GM08714 (cell line): ENCODE results near the gene CEP170B.

Experiments
- H3K4me3 ChIP-seq: fragments of 200-500 bp; sonication (Bioruptor generic); 2 replicates; pipeline ENCODE4 v1.5.1; 2014; ENCODE audit warnings: mild to moderate bottlenecking, low read length, inconsistent platforms
- ZNF274 ChIP-seq: IDR thresholded peaks from 2 replicates; pipeline ENCODE4 v1.6.1; 2012; ENCODE audit warnings: mild to moderate bottlenecking, low read depth, low read length

The CEP170B gene

GRCh38 chr14:104927432-104927816 is 62.4 kb downstream of the CEP170B start:
- no peak overlapping the region for H3K4me3 ChIP-seq
- no peak for TF ChIP-seq ZNF274

DNA sequence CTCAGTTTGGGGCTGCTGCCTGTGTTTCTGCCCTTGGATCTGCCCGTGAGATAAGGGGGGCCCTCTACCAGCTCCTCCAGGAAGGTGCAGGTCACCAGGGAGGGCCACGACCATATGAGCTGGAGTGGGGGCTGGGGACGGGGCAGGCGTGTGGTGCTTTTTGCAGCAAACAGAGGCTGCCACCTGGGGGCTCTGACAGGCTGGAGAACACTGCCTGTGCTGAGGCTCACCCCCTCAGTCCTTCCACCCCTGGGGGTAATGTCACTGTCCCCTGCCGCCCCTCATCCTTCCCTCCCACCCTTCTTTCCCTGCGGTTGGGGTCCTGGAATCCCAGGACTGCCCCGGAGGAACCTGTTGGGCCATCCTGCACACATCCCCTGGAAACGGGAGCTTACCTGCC is 62.8 kb downstream of the CEP170B start:
- H3K4me3 ChIP-seq: no peak overlapping the region
- no peak for TF ChIP-seq ZNF274

GRCh38 chr14:104928391-104929133 is 63.5 kb downstream of the CEP170B start:
- H3K4me3 ChIP-seq: no peak overlapping the region
- TF ChIP-seq ZNF274: no peak

DNA sequence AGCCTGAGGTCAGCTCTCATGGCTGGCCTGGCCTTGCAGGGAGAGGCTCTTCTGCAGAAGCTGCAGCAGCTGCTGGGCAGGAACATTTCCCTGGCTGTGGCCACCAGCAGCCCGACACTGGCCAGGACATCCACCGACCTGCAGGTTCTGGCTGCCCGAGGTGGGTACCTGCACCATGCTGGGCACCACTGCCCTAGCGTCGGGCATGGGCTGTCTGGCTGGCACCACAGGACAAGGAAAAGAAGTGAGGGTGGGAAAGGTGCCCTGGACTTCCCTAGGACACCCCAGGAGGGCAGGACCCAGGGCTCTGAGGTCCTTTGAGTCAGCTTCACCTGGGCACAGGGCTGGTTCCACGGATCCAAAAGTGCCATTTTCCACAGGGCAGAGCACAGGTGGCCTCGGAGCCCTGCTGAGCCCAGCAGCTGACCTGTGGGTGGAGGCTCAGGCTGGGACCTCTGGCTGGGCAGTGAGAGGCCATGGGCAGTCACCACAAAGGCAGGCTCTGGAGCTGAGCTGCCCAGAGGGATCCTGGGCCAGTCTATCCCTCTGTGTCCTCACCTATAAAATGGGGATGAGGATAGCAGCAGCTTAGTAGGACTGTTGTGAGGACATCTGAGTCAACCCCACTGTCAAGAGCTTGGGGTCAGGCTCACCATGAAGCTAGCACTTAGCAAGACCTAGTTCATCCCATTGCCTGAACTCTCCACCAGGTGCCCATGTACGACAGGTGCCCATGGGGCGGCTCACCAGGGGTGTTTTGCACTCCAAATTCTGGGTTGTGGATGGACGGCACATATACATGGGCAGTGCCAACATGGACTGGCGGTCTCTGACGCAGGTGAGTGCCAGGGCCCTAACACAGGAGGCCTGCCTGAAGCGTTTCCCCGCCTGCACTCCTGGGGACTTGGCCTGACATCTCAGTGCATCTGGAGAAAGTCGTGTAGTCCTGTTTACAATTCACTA is 64.5 kb downstream of the CEP170B start:
- no peak overlapping the region for H3K4me3 ChIP-seq
- TF ChIP-seq ZNF274: no peak

GRCh38 chr14:104930526-104931303 is 65.6 kb downstream of the CEP170B start:
- no peak for TF ChIP-seq ZNF274
- H3K4me3 ChIP-seq: no peak overlapping the region

DNA sequence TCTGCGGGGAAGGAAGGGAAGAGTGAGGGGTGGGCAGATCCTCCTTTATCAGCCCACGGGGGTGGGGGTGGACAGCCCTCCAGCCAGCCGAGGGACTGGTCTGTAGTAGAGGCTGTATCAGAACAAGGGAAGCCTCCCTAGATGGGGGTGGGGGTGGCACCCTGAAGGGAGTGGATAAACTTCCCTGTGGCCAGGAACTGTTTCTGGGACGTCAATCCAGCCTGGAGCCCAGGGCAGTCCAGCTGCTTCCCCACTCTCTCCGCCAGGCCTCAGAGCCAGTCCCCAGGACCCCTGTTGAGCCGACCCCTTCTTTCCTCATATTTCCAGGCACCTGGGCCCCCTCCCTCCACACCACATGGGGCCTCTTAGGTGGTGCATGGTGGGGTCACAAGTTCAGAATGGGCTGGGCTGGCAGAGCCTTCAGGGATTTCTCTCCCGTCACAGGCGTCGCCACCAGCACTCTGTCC is 66.3 kb downstream of the CEP170B start:
- H3K4me3 ChIP-seq: no peak overlapping the region
- TF ChIP-seq ZNF274: no peak

- H3K4me3 ChIP-seq: no peak overlapping the region
- no peak for TF ChIP-seq ZNF274
These were observed 67.0 kb downstream of the CEP170B start for GRCh38 chr14:104931771-104932675.

GRCh38 chr14:104932676-104933631 is 67.9 kb downstream of the CEP170B start:
- H3K4me3 ChIP-seq: peak overlapping the region; percentile 32; the same call in 1 of the 2 replicates
- no peak for TF ChIP-seq ZNF274

- no peak overlapping the region for H3K4me3 ChIP-seq
- TF ChIP-seq ZNF274: no peak
These were observed 69.0 kb downstream of the CEP170B start for GRCh38 chr14:104933746-104934733.

GRCh38 chr14:104935026-104935650 is 70.1 kb downstream of the CEP170B start:
- no peak for TF ChIP-seq ZNF274
- no peak overlapping the region for H3K4me3 ChIP-seq
